T-helper 1 cell treated with Interleukin-12 subunit alpha and Interleukin-12 subunit beta and Interleukin-4 antibody, amounts not matched to agents 30 μg/mL and 1 μg/mL, for 36 hours (primary cell): ENCODE results near the gene LCP1.

Experiments used
- H3K27ac Mint-ChIP-seq: one replicate; pipeline ENCODE4 v1.8.0; 2021; ENCODE audit warnings: mild to moderate bottlenecking, mixed read lengths
- H3K27me3 Mint-ChIP-seq: one replicate; pipeline ENCODE4 v1.8.0; 2021; ENCODE audit warnings: low read depth, mixed read lengths
- H3K36me3 Mint-ChIP-seq: one replicate; pipeline ENCODE4 v1.8.0; 2021; ENCODE audit warnings: low read depth, mixed read lengths
- H3K4me1 Mint-ChIP-seq: one replicate; pipeline ENCODE4 v1.8.0; 2021; ENCODE audit warnings: low read depth, mixed read lengths
- H3K4me3 Mint-ChIP-seq: one replicate; pipeline ENCODE4 v1.8.0; 2021; ENCODE audit warnings: mild to moderate bottlenecking, moderate library complexity, mixed read lengths
- H3K9me3 Mint-ChIP-seq: one replicate; pipeline ENCODE4 v1.8.0; 2021; ENCODE audit warnings: mixed read lengths

Gene LCP1

GRCh38 chr13:46121033-46121432, 60.9 kb downstream of the LCP1 start:
- Mint-ChIP-seq H3K4me3 (no peak overlapping the region), H3K27me3 (peaks cover 17% of the 10 kb centered on the region), H3K36me3 (peaks cover 9% of the 10 kb centered on the region), H3K27ac (no peak overlapping the region), H3K9me3 (no peaks in the 10 kb centered on the region), H3K4me1 (peaks cover 18% of the 10 kb centered on the region)

- no peak overlapping the region for H3K4me3 Mint-ChIP-seq
- H3K36me3 Mint-ChIP-seq: peaks cover 2% of the 10 kb centered on the region
- H3K9me3 Mint-ChIP-seq: no peaks in the 10 kb centered on the region
- H3K27ac Mint-ChIP-seq: no peak overlapping the region
- peaks cover 9% of the 10 kb centered on the region for H3K4me1 Mint-ChIP-seq
- H3K27me3 Mint-ChIP-seq: peaks cover 17% of the 10 kb centered on the region
These were observed 61.9 kb downstream of the LCP1 start for GRCh38 chr13:46119883-46120614.

GRCh38 chr13:46116653-46117502, 65.1 kb downstream of the LCP1 start:
- Mint-ChIP-seq H3K27me3 (peaks cover 35% of the 10 kb centered on the region), H3K36me3 (no peaks in the 10 kb centered on the region), H3K9me3 (no peaks in the 10 kb centered on the region), H3K27ac (no peak overlapping the region), H3K4me3 (no peak overlapping the region), H3K4me1 (no peaks in the 10 kb centered on the region)

GRCh38 chr13:46114613-46115012, 67.4 kb downstream of the LCP1 start:
- Mint-ChIP-seq H3K4me3 (no peak overlapping the region), H3K27me3 (peaks cover 44% of the 10 kb centered on the region), H3K27ac (no peak overlapping the region)

GRCh38 chr13:46113596-46113995, 68.4 kb downstream of the LCP1 start:
- no peaks in the 10 kb centered on the region for H3K4me1 Mint-ChIP-seq
- H3K9me3 Mint-ChIP-seq: no peaks in the 10 kb centered on the region
- no peak overlapping the region for H3K4me3 Mint-ChIP-seq
- no peak overlapping the region for H3K27ac Mint-ChIP-seq
- H3K27me3 Mint-ChIP-seq: peaks cover 46% of the 10 kb centered on the region
- H3K36me3 Mint-ChIP-seq: no peaks in the 10 kb centered on the region

More at GRCh38 chr13:46114613-46115012, 67.4 kb downstream of the LCP1 start:
- Mint-ChIP-seq H3K4me1 (no peaks in the 10 kb centered on the region), H3K36me3 (no peaks in the 10 kb centered on the region), H3K9me3 (no peaks in the 10 kb centered on the region)

GRCh38 chr13:46111151-46111550, 70.8 kb downstream of the LCP1 start:
- peaks cover 5% of the 10 kb centered on the region for H3K4me1 Mint-ChIP-seq
- H3K4me3 Mint-ChIP-seq: no peak overlapping the region
- H3K27me3 Mint-ChIP-seq: peaks cover 39% of the 10 kb centered on the region
- no peaks in the 10 kb centered on the region for H3K36me3 Mint-ChIP-seq
- no peaks in the 10 kb centered on the region for H3K9me3 Mint-ChIP-seq
- H3K27ac Mint-ChIP-seq: no peak overlapping the region

GRCh38 chr13:46109451-46109850, 72.5 kb downstream of the LCP1 start:
- no peak overlapping the region for H3K27ac Mint-ChIP-seq
- no peaks in the 10 kb centered on the region for H3K36me3 Mint-ChIP-seq
- no peak overlapping the region for H3K4me3 Mint-ChIP-seq
- peaks cover 5% of the 10 kb centered on the region for H3K4me1 Mint-ChIP-seq
- H3K9me3 Mint-ChIP-seq: no peaks in the 10 kb centered on the region
- peaks cover 43% of the 10 kb centered on the region for H3K27me3 Mint-ChIP-seq

- Mint-ChIP-seq H3K27me3 (peaks cover 33% of the 10 kb centered on the region), H3K36me3 (no peaks in the 10 kb centered on the region), H3K27ac (no peak overlapping the region), H3K4me3 (no peak overlapping the region), H3K9me3 (no peaks in the 10 kb centered on the region), H3K4me1 (peaks cover 5% of the 10 kb centered on the region)
These were observed 75.1 kb downstream of the LCP1 start for GRCh38 chr13:46106839-46107371.

- Mint-ChIP-seq H3K4me3 (no peak within 1 kb of the TSS), H3K36me3 (no peaks in the 10 kb centered on the region), H3K27me3 (peaks cover 27% of the 10 kb centered on the region), H3K27ac (no peak within 1 kb of the TSS), H3K4me1 (peaks cover 5% of the 10 kb centered on the region), H3K9me3 (no peaks in the 10 kb centered on the region)
These were observed 77.1 kb downstream of the LCP1 start, which contains the start of gene CPB2 for GRCh38 chr13:46104868-46105267. CPB2 (minus strand) TSS chr13:46105033; CDS start chr13:46105009, 24 bp downstream.

GRCh38 chr13:46103037-46103436, 78.9 kb downstream of the LCP1 start:
- no peaks in the 10 kb centered on the region for H3K9me3 Mint-ChIP-seq
- peaks cover 18% of the 10 kb centered on the region for H3K27me3 Mint-ChIP-seq
- no peaks in the 10 kb centered on the region for H3K36me3 Mint-ChIP-seq
- H3K4me1 Mint-ChIP-seq: peaks cover 5% of the 10 kb centered on the region
- H3K4me3 Mint-ChIP-seq: no peak overlapping the region
- H3K27ac Mint-ChIP-seq: no peak overlapping the region

GRCh38 chr13:46102255-46102605, 79.7 kb downstream of the LCP1 start:
- H3K27me3 Mint-ChIP-seq: peaks cover 14% of the 10 kb centered on the region
- H3K9me3 Mint-ChIP-seq: no peaks in the 10 kb centered on the region
- no peak overlapping the region for H3K4me3 Mint-ChIP-seq
- no peaks in the 10 kb centered on the region for H3K36me3 Mint-ChIP-seq
- no peak overlapping the region for H3K27ac Mint-ChIP-seq
- H3K4me1 Mint-ChIP-seq: peaks cover 4% of the 10 kb centered on the region

GRCh38 chr13:46101484-46102254, 80.3 kb downstream of the LCP1 start:
- Mint-ChIP-seq H3K36me3 (no peaks in the 10 kb centered on the region), H3K27me3 (peaks cover 14% of the 10 kb centered on the region), H3K9me3 (no peaks in the 10 kb centered on the region), H3K27ac (no peak overlapping the region), H3K4me1 (no peaks in the 10 kb centered on the region), H3K4me3 (no peak overlapping the region)

GRCh38 chr13:46101002-46101401, 81.0 kb downstream of the LCP1 start:
- no peaks in the 10 kb centered on the region for H3K36me3 Mint-ChIP-seq
- peaks cover 14% of the 10 kb centered on the region for H3K27me3 Mint-ChIP-seq
- no peak overlapping the region for H3K4me3 Mint-ChIP-seq
- no peak overlapping the region for H3K27ac Mint-ChIP-seq
- no peaks in the 10 kb centered on the region for H3K4me1 Mint-ChIP-seq
- no peaks in the 10 kb centered on the region for H3K9me3 Mint-ChIP-seq

- H3K27me3 Mint-ChIP-seq: peaks cover 14% of the 10 kb centered on the region
- H3K27ac Mint-ChIP-seq: no peak overlapping the region
- no peaks in the 10 kb centered on the region for H3K4me1 Mint-ChIP-seq
- no peak overlapping the region for H3K4me3 Mint-ChIP-seq
- no peaks in the 10 kb centered on the region for H3K9me3 Mint-ChIP-seq
- no peaks in the 10 kb centered on the region for H3K36me3 Mint-ChIP-seq
These were observed 81.7 kb downstream of the LCP1 start for GRCh38 chr13:46100191-46100815.
